Sciatic nerve (tissue), 2 donors: ENCODE measurements around the gene NELL2. TPM values are rescaled to one million over a fixed set of nuclear protein-coding genes. Genes with fewer than 3 reads are reported as not detected.

Experiments
- ATAC-seq: fragments of 200-7000 bp; cut with Tn5 transposase; one replicate; pipeline ENCODE4 v1.9.1; 2020; ENCODE audit warnings: mild to moderate bottlenecking, moderate library complexity
- DNase-seq: peaks from one replicate; pipeline ENCODE4 v3.0.0-alpha.2; 2020; ENCODE audit warnings: low spot score
- intact Hi-C: fragments of 100-400 bp; cut with DNase I; formaldehyde crosslinking; loops from one replicate; pipeline ENCODE4 v1.14.2; 2022
- total RNA-seq: library from RNA; stranded (reverse); fragmentation: NEBNext Ultra II Directional; extraction: Animal tissue kit (Norgen Biotek cat#: 25700); gene quantifications from one replicate; pipeline ENCODE4 v1.2.1, GENCODE V29; 2021
- donor health status: DM: no; HTN: no; CAD: no.
- donor health status: DM: no; HTN: no; CAD: no.

Gene NELL2
- total RNA-seq, 1 donor from 2014 or later: 2.4 TPM

DNA sequence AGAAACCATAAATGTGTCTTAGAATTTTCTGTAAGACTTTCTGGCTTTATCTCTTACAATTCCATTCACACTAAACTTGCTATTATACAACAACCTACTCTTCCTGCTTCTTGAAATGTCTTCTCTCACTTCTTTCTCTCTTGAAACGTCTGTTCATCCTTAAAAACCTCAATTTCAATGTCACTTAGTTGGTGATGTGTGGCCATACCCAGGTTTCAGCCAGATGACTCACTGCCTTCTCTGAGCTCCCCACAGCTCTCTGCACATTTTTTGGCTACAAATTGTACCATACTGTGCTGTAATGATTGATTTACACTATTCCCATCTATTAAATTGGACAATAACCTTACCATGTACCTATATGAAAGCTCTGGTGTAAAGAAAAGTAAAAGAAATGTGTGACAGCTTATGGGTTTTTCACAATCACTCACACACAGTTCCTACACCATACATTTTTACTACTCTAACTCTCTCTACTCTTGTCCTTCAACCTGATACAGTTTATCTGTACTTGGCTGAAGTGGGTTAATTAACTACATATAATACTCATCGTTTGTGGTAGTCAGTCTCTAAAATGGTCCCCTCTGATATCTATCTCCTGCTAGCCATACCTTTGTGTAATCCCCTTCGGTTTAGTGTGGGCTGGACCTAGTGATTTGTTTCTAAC, 222.1 kb downstream of the NELL2 start:
- DNase-seq (no peak), ATAC-seq (no peak)
- intact Hi-C loops: no loop called here

DNA sequence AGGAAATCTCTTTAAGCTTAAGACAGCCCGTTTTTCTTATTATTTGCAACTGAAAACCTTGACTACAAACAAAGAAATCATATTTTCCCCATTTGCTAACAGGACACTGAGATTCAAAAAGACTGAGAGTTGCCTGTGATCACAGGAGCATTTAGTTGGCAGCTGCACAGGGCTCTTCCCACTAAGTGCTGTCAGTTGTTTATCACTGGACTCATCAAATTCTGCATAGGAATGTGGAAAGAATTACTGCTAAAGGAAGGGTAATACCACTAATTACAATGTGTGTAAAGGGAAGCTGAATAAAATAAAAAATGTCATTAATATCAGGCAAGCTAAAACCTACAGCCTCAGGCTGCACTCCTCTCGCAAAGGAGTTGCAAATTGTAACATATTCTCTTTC, 226.4 kb downstream of the NELL2 start:
- DNase-seq: no peak
- intact Hi-C loops: no loop called here
- ATAC-seq: no peak

DNA sequence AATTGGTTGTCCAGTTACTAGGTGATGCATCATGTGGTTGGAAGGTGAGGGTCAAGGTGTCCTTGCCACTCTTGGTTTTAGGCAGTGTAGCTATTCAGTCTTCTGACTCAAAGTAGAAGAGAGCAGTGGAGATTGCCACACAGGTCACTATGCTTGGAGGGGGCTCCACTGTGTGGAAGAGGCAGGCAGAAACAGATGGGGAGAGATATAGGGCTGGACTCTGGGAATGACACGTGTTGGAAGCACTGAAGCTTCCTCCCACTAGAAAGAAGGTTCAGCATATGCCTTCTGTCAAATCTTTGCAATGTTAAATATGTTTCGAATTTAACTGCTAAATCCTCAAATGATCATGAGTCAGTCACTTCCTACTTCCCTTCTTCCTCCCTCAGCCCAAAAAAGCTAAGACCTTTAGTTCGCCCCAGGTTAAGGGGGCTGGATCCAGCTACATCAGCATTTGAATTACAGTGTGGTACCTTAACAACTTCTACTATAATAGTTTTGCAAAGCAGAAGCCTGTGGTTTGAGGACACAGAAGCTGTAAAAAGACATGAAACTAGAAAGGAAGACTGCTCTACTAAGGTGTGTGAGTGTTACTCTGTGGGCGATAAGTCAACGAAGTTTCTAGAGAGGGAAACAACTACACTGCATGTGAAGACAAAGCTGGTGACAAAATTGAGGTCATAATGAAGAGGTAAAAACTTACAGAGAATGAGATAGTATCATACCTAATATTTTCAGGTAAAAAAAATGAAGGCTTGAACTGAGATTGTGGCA, 228.0 kb downstream of the NELL2 start:
- ATAC-seq: peak; percentile 13
- intact Hi-C loops: no loop called here
- DNase-seq: no peak

DNA sequence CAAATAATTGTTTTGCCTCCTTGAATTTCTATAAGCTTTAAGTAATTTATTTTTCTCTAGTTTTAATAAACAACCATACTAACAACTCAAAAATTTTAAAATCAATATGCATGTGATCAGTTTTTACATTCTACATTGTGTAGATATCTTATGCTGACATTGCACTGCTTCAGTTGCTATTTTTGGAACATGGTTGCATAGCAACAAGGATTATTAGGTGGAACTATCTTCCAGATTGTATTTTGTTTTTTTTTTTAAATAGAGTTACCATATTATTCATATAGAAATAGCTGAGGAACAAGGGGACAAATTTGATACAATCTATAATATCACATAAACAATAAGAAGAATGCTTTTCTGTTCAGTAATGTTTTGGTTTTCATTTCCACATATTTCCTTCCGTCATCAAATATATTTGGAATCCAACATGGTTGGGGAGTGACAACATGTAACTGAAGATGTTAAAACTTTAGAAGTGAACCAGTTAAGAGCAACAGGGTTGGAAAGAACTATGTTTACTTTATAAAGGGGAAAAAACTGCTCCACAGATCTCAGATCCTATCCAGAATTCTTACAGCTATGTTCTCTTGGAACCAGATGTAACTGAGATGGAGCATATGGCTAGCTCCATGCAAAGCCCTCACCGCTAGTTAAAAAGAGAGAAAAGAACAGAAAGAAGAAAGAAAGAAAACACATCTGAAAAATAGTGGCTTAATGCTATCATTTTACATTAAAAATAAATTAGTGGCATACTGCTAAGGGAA, 235.5 kb downstream of the NELL2 start:
- intact Hi-C loops: no loop called here

DNA sequence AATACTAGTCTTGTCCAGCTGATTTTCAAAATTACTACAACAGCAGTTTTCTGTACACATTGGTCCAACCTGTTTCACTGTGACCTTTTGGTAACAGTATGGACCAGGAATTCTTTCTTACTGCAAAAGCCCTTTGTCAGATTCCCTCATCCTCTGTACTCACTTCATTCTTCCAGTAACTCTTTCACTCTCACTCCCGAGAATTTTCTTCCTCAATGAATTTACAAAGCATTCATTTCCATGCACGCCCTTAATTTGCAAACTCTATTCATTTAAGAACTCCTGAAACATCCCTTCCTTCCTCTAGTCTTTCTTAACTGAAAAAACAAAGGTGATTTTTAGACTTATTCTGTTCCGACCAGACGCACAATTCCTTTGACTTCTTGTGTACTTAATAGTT, 238.2 kb downstream of the NELL2 start:
- ATAC-seq (no peak), DNase-seq (no peak)
- intact Hi-C loops: no loop called here

More for the DNA sequence above, 235.5 kb downstream of the NELL2 start:
- no peak for DNase-seq
- no peak for ATAC-seq

DNA sequence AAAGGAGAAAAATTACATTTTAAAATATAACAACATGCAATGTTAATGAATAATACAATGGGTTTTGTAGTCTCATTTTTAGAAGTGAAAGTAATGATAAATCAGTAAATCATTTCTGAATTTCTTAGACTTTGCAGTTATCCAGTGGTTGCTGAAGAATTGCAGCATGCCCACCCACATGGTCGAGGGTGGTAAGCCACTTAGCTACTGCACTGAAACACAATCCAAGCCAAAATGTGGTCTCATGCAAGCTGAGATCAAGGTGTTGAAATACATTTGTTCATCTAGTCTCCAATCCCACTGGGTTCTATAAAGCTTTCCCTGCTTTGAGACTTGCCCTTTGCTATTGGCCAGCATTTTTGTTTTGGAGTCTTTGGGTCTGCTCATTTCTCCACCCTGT, 247.9 kb downstream of the NELL2 start:
- no peak for DNase-seq
- no peak for ATAC-seq
- intact Hi-C loops: no loop called here

DNA sequence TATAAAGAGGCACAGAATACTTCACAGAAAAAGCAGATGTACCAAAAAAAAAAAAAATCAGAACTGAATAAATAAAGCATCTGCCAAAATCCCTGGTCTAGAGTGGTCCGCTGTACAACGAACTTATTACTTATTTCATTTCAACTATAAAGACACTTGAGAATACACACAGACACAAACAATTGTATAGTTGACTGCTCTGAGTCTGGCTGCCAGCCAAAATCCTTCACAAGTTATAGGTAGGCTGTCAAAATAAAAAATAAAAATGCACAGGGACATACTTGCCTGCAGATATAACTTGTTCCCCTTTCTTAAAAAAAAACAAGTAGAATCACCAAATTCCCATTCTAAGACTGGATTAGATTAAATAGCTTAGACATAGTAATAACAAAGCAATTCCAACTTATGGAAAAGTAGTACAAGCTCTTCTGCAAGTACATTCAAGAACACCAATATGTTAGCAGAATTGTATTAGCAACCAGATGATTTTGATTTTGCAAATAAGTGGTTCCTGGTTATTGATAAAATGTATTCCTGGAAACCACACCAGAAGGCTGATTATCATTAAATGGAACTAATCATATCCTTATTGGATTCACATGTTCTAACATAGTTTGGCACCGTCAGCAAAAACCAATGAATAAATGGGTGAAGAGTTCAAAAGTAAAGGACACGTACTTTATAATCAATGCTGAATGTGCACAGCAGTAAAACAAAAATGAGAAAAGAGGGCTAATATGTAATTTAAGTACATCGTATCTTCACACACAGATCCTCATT, 248.5 kb downstream of the NELL2 start:
- no peak for DNase-seq
- intact Hi-C loops: no loop called here
- ATAC-seq: no peak

DNA sequence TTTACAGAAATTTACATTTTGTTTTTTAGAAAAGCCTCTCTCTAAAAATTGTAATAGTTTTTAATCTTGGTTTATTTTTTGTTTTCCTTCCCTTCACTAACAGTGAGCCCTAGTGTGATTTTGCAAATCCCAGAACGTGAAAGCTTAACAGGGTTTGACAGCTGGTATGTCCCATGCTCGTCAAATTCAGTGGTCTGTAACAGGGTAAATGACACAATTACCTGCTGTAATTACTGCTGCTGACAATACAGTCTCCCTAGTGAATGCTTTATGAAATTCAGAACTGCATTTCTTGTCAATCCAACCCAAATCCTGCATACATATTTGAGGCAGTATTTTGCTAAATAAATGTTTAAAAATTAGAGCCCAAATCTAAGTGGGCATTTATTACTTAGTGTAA, 249.2 kb downstream of the NELL2 start:
- DNase-seq (no peak), ATAC-seq (no peak)
- intact Hi-C loops: no loop called here

DNA sequence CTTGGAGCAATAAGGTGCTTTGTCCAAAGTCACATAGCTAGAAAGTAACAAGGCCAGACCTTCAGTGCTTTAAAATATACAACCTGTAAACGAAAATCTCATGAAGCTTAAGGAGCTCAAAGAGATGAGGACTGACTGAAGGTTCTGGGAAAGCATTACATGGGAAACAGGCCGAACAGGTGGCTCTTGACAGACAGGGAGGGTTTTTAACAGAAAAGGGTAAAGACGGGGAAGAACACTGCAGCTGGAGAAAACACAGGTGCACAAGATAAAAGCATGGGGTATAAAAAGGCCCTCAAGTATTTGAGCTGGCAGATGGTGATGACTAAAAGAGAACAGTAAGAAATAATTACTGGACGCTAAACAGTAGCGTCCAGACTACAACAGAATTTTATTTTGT, 257.2 kb downstream of the NELL2 start:
- DNase-seq (no peak), ATAC-seq (no peak)
- intact Hi-C loops: no loop called here

DNA sequence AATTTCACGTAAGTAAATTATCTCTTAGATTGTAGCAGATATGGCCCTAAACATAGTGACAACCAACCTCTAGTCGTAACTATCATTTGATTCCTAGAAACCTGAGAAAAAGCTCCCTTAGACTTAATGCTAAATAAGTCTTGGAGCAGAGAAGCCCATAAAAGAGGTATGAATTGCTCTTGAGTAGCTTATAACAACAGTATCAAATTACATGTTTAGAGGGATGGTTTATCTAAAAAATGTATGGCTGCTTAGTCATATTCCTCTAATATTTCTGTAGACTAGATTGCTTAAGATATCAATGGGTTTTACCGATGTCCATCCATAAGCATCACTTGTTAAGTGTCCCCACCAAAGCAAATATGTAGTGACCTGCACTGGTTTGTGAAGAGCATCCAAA, 259.7 kb downstream of the NELL2 start:
- DNase-seq (no peak), ATAC-seq (no peak)
- intact Hi-C loops: no loop called here

DNA sequence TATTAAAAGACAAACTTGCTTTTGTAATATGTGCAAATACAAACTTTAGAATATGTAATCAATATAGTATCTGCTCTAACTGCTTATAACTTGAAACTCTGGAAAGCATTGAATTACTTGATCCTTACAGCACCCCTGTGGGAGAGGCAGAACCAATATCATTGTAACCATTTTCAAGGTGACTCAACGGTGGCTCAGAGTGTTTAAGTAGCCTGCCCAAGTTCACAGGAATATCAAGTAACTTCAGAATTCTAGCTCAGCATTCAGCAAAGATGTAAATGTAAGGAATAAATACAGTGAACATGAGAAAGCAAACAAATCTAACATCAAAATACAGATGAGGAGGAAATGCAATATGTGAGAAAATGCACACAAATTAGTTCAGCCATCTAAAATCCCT, 264.6 kb downstream of the NELL2 start:
- intact Hi-C loops: no loop called here
- ATAC-seq (no peak), DNase-seq (no peak)

DNA sequence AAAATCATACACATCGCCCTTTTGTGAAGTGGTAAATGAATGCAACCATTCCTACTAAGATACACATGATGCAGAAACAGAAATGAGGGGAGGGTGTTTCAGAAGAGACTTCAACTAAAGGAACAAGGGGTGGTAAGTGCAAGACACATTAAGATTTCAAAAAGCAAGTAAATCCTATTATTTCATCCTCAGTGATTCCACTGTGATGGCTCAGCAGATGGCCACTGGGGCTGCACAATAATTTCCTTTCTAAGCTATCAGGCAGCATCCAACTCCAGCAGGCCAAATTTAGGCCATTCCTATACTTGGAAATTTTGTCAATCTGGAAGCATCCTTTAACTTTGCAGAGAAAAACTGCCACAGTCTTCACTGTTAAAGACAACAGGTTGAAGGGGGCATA, 272.4 kb downstream of the NELL2 start:
- intact Hi-C loops: no loop called here
- DNase-seq (no peak), ATAC-seq (no peak)

DNA sequence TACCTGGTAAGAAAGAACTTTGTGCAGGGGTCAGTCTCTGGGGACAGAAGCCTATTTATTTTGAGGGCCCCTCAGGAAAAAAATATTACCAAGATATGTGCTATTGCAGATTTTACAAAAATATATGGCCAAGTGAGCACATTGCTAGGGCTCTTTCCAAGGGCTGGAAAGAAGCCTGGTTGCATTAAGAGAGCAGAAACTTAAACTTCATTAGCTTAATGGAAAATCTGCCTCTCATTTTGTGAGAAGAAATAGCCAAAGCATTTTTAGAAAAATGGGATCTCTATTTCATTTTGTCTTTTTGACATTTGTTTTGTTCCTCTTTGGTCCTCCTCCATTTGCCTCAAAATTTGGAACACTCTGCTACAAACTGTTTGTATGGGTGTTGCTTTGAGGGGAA, 283.5 kb downstream of the NELL2 start:
- DNase-seq: no peak
- no peak for ATAC-seq
- intact Hi-C loops: no loop called here

DNA sequence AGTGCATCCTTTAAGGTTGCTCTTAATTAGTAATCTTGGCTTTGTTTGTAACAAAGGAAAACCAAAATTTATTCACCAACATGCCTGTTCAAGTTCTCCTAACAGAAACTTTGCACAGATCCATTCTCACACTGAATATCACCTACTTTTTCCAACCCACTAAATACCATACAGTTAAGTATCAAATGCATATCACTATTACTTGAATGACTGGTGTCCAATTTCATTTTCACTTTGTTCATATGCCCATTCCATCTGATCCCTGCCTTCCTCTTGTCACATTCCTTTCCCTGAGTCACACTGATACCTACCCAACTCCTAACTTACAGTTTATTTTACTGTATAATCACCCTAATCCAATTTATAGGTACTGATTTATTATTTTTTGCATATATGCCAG, 286.4 kb downstream of the NELL2 start:
- DNase-seq (no peak), ATAC-seq (no peak)
- intact Hi-C loops: no loop called here

DNA sequence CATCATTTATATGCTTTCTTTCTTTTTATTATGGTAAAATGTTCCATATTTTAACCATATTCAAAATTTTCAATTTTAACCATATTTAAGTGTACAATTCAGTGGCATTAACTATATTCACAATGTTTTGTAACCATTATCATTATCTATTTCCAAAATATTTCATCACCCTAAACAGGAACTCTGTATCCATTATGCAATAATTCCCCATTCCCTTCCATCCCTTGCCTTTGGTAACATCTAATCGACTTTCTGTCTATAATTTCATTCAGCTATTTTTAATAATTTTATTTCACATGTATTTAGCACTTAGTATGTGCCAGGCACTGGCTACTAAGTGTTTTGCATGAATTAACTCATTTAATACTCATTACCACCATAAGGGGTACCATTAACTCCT, 287.5 kb downstream of the NELL2 start:
- intact Hi-C loops: no loop called here
- DNase-seq (no peak), ATAC-seq (no peak)

DNA sequence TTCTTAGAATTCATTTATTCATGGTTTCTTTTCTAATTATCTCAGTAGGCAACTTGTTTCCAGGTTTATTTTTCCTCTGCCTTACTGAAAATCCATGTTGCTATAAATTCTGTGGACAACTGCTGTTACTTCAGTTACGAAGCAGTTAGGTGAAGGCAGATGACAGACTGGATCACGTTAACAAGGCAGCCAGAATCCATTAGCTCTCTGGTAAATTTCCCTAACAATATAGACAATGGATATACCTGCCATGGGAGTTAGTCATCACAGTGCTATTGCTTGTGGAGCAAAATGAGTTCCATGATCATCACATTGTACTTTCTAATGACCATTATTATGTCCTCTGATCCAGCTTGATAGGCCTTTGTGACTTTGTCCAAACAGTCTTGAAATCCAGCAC, 291.5 kb downstream of the NELL2 start:
- DNase-seq (no peak), ATAC-seq (no peak)
- intact Hi-C loops: no loop called here

DNA sequence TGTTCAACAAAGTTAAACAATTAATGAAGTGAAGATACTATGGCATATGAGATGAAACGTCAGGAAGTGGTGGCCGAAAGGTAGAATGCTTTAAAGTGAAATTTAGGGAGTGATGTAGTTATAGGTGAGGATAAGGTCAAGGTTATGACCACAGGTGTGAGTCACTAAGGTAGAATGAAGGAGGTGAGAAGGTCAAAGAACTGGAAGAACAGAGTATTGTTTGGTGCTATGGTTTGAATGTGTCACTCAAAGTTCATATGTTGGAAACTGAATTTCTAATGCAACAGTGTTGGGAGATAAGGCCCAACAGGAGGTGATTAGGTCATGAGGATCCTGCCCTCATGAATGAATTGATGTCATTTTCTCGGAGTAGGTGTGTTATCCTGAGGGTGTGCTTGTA, 293.6 kb downstream of the NELL2 start:
- no peak for ATAC-seq
- intact Hi-C loops: no loop called here
- no peak for DNase-seq

DNA sequence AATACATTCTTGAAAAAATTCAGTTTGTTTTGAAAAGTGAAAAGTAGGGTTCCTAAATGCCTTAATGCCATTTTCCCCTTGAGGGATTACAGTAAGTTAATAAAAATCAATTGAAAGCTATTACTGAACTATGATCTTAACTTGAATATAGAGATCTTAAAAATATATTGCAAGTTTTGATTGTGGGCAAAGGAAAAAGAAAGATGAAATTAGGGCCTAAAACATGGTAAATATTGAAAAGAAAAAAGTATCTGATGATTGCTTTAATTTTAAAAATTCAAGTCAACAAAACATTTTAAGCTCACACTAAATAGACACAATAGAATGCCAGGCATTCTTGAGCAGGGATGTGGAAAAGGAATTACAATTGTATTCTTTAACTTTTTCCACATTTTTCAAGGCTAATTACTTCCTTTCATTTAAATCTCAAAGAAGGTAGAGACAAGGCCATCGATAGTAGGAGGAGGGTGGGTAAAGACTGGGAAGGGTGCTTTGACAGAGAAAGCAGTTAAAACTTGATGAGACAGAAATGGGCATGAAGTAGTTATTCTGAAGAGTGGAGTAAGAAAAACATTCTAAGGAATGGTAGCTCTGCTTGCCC, 294.4 kb downstream of the NELL2 start:
- ATAC-seq (no peak), DNase-seq (no peak)
- intact Hi-C loops: no loop called here

DNA sequence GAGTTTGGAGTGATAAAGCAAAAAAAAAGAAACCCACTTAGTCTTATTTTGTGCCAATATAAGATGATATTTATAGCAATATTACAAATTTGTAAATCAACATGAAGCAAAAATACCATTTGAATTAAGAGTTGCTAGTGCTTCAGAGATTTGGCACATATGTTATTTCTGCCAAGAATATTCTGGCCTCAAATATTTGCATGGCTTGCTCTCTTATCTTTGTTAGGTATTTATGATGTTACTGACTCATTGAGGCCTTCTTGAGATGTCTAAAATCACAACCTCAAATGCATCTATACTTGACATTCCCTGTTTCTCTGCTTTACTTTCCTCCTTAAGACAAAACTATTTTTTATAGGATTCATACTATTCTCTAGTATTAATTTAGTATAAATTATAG, 301.5 kb downstream of the NELL2 start:
- ATAC-seq (no peak), DNase-seq (no peak)
- intact Hi-C loops: no loop called here
